ENCODE measurements around the gene RBP7.
"Not testable (repeated sequence)": the region's sequence is repeated elsewhere in the genome, so short reads cannot be mapped to it uniquely, and the experiment has no call there.

Gene RBP7
- 0 reads per million in 4 donors for total RNA-seq

DNA sequence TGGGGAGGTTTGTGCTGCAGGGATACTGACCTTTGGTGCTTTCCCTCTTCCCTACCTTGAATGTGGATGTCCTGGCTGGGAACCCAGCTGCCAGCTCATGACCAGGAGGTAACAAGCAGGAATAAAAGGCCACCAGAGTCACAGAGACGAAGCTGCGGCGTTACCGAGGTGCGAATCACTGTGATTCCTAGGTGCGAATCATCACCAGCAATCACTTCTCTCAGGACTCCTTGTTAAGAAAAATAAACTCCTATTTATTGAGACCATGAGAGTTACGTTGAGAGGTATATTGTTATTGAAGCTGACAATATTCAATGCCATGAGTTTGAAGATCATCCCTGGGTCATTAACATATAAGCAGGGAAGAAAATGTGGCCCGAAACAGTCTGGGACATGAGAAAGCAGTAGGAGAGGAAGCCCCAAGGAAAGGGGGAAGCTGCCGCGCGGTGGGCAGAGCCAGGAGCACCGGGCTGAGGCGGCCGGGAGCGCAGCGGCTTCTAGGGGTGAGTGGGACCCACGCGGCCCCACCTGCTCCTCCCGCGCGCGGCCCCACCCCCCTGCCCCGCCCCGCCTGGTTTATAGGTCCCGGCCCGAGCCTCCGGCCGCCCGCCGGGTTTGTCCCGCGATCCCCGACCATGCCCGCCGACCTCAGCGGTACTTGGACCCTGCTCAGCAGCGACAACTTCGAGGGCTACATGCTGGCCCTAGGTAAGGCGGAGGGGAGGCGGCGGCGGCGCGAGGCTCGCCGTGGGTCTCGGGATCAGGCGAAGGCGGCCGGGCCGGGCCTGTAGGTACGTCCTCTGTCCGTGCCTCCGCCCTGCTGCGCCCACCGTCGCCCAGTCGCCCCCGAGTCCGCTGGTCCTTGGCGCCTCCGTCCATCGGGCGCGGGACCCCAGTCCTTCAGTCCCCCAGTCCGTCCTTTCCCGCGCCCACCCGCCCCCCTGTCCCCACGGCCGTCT lies at the start of gene RBP7:
TSS of gene RBP7 (plus strand) at position 605 of the 959 bp plus-strand sequence. CDS start at position 636, 31 bp downstream.
- DNase-seq: peak in 2 of 5 donors; percentile 3 to 7

DNA sequence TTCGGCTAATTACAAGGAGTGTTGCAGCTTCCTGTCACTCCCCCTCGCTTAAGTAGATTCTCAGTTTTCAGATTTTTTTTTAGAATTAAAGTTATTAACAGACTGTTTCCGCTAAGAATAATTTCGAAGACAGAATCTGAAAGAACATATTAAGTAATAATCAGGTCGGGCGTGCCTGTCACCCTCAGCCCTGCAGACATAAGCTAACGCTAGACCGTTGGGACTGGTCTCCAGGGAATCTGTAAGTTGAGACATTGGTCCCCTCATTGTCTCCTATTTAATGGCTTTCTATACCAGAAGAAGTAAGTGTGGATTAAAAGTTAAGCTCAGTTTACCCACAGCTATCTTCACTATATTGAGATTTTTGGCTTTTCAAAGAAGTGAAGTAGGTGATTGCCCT lies 39.3 kb upstream of the RBP7 start:
- DNase-seq: no peak

DNA sequence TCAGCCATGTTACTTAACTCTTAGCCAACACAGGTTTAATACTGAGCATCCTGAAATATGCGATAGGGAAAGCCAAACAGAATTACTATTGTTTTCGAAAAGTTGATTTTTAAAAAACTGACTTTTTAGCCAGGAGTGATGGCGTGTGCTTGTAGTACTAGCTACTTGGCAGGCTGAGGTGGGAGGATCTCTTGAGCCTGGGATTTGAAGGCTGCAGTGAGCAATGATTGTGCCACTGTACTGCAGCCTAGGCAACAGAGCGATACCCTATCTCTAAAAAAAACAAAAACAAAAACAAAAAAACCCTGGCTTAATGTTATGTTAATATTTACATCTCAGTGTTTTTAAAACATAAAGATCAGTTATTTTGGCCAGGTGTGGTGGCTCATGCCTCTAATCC lies 37.0 kb upstream of the RBP7 start:
- DNase-seq: no peak

DNA sequence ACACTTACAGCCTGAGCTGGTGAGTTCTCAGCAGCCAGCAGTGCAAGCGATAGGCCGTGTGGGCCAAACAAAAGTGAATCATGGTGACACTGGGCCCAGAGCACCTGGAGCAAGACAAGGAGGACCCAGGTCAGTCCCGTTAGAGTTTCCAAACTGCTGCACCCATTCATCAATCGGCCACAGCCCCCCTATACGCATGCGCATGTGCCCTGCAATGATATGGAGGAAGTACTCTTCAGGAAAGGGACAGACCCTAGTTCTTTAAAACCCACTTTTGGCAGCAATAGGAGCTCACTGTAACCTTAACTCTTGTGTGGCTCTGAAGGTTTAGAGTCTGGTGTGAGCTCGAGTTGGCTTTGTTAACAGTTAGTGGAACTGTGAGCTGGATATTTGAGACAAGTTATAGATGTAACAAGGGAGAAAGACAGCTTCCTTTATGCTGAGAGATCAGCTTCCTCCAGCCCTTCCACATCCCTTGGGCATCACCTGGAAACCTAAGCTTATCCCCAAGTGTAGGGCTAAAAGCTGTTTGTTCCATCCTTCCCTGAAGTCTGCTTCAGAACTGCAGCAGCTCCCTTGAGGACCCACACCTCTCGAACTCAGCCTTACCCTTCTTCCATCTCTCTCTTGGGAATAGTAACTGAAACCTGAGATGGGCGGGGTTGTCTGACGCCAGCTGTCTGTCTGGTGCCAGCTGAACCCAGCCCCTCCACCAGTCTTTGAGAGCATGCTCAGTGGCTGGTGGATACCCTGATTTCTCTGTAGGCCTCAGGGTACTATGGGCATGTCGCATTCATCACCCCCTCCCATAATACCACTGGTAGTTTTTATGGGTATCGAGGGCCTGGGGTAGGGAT lies 36.1 kb upstream of the RBP7 start:
- DNase-seq: no peak

- no peak for DNase-seq
Observed at GRCh38 chr1:9984253-9984652, 12.8 kb upstream of the RBP7 start.

- no peak for DNase-seq
Observed at GRCh38 chr1:9985001-9985400, 12.0 kb upstream of the RBP7 start.

- DNase-seq: no peak
Observed at GRCh38 chr1:9989773-9990172, 7.3 kb upstream of the RBP7 start.

GRCh38 chr1:9990944-9991343 lies 6.1 kb upstream of the RBP7 start:
- no peak for DNase-seq

- no peak for DNase-seq
Observed at GRCh38 chr1:9992910-9993309, 4.1 kb upstream of the RBP7 start.

GRCh38 chr1:9993561-9994075 lies 3.4 kb upstream of the RBP7 start:
- no peak for DNase-seq

GRCh38 chr1:10001016-10001665 lies 4.1 kb downstream of the RBP7 start:
- DNase-seq: no peak

DNA sequence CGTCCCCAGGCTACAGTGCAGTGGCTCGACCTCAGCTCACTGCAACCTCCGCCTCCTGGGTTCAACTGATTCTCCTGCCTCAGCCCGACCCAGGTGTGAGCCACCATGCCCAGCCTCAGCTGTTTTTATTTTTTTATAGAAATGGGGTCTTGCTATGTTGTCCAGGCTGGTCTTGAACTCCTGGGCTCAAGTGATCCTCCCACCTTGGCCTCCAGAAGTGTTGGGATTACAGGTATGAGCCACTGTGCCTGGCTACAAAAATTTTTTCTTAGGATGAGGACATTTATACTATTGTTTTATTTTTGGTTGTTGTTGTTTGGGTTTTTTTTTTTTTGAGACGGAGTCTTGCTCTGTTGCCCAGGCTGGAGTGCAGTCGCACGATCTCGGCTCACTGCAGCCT lies 8.2 kb downstream of the RBP7 start:
- DNase-seq: not testable (repeated sequence)

- no peak for DNase-seq
Observed at GRCh38 chr1:10007169-10007568, 10.1 kb downstream of the RBP7 start.

- no peak for DNase-seq
Observed at GRCh38 chr1:10014016-10014415, 17.0 kb downstream of the RBP7 start.

DNA sequence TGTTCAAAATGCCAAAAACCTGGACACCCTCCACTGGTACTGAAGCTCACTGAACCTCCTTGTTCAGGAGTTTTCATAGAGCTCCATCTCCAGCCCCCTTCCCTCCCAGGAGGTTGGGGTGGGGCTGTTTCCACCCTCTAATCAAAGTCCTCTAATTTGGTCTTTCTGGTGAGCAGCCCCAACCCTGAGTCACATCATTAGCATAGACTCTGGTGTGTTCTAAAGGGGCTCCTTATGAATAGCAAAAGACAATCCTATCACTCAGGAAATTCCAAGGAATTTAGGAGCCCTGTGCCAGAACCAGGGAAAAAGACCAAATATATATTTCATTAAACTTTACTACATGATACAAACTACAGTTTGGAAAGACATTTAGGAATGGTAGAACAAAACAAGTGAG lies 22.5 kb downstream of the RBP7 start:
- no peak for DNase-seq

GRCh38 chr1:10020086-10020485 lies 23.1 kb downstream of the RBP7 start:
- no peak for DNase-seq

DNA sequence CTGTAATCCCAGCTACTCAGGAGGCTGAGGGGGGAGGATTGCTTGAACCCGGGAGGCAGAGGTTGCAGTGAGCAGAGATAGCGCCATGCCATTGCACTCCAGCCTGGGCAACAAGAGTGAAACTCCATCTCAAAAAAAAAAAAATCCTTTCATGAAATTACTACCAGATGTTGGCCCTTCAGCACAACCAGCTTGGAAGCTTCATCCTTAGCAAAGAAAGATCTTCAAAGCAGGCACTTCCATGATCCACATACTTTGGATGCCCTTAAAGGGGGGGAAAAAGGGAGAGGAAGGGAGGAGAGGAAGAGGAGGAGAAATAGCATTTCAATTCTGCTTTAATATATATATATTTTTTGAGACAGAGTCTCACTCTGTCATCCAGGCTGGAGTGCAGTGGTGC lies 23.6 kb downstream of the RBP7 start:
- not testable (repeated sequence) for DNase-seq

GRCh38 chr1:10021992-10022391 lies 25.0 kb downstream of the RBP7 start:
- DNase-seq: not testable (repeated sequence)

- DNase-seq: no peak
Observed at GRCh38 chr1:10022656-10023055, 25.6 kb downstream of the RBP7 start.

- no peak for DNase-seq
Observed at GRCh38 chr1:10025354-10025753, 28.3 kb downstream of the RBP7 start.

GRCh38 chr1:10027027-10027426 lies 30.0 kb downstream of the RBP7 start:
- no peak for DNase-seq

GRCh38 chr1:10028956-10029500 lies 32.0 kb downstream of the RBP7 start:
- DNase-seq: not testable (repeated sequence)
